Mononuclear cell (primary cell): Measurements from ENCODE around the gene NDUFB4. TPM values are rescaled to one million over a fixed set of nuclear protein-coding genes. Genes with fewer than 3 reads are reported as not detected.
"Not testable (repeated sequence)": the region's sequence is repeated elsewhere in the genome, so short reads cannot be mapped to it uniquely, and the experiment has no call there.

Experiments
- H3K27me3 ChIP-seq: 2 replicates; pipeline ENCODE4 v1.6.0; 2011; ENCODE audit warnings: low read length, control low read depth; ENCODE audit not compliant: insufficient read depth
- H3K4me1 ChIP-seq: 2 replicates; pipeline ENCODE4 v1.5.1; 2011; ENCODE audit warnings: mild to moderate bottlenecking, low read length, control low read depth; ENCODE audit not compliant: insufficient read depth
- H3K4me3 ChIP-seq: 2 replicates; pipeline ENCODE4 v1.5.1; 2011; ENCODE audit warnings: mild to moderate bottlenecking, low read length, moderate library complexity
- H3K9me3 ChIP-seq: 2 replicates; pipeline ENCODE4 v1.5.1; 2011; ENCODE audit warnings: low read depth, mild to moderate bottlenecking, control low read depth, low read length
- total RNA-seq: library from RNA; depleted of rRNA; stranded (reverse); fragments of >200 nt; gene quantifications from one replicate; pipeline ENCODE4 v1.2.3, GENCODE V29; 2012

The NDUFB4 gene
- total RNA-seq, 1 donor: 71.6 TPM

GRCh38 chr3:120604784-120605183, 8.6 kb downstream of the NDUFB4 start:
- H3K4me1 ChIP-seq: no peaks in the 10 kb centered on the region
- H3K4me3 ChIP-seq: no peak overlapping the region
- no peaks in the 10 kb centered on the region for H3K9me3 ChIP-seq
- H3K27me3 ChIP-seq: no peaks in the 10 kb centered on the region

- Histone ChIP-seq H3K27me3 (no peaks in the 10 kb centered on the region), H3K4me3 (no peak overlapping the region), H3K9me3 (no peaks in the 10 kb centered on the region), H3K4me1 (no peaks in the 10 kb centered on the region)
Measured at GRCh38 chr3:120608506-120608905, 12.4 kb downstream of the NDUFB4 start.

- Histone ChIP-seq H3K4me3 (no peak overlapping the region), H3K4me1 (no peaks in the 10 kb centered on the region), H3K27me3 (no peaks in the 10 kb centered on the region), H3K9me3 (no peaks in the 10 kb centered on the region)
Measured at GRCh38 chr3:120614765-120615164, 18.6 kb downstream of the NDUFB4 start.

- H3K4me1 ChIP-seq: no peaks in the 10 kb centered on the region
- no peaks in the 10 kb centered on the region for H3K9me3 ChIP-seq
- no peak overlapping the region for H3K4me3 ChIP-seq
- no peaks in the 10 kb centered on the region for H3K27me3 ChIP-seq
Measured at GRCh38 chr3:120615847-120616609, 19.9 kb downstream of the NDUFB4 start.

- H3K27me3 ChIP-seq, H3K9me3 ChIP-seq, H3K4me3 ChIP-seq, H3K4me1 ChIP-seq: not testable (repeated sequence)
Measured at GRCh38 chr3:120616745-120617144, 20.6 kb downstream of the NDUFB4 start.

GRCh38 chr3:120622457-120622856, 26.3 kb downstream of the NDUFB4 start:
- H3K4me1 ChIP-seq: no peaks in the 10 kb centered on the region
- no peak overlapping the region for H3K4me3 ChIP-seq
- H3K27me3 ChIP-seq: no peaks in the 10 kb centered on the region
- peaks cover 10% of the 10 kb centered on the region for H3K9me3 ChIP-seq

- Histone ChIP-seq H3K9me3 (peaks cover 10% of the 10 kb centered on the region), H3K4me3 (no peak overlapping the region), H3K27me3 (no peaks in the 10 kb centered on the region)
Measured at GRCh38 chr3:120622870-120623726, 27.0 kb downstream of the NDUFB4 start.

GRCh38 chr3:120623727-120624093, 27.6 kb downstream of the NDUFB4 start:
- H3K27me3 ChIP-seq: no peaks in the 10 kb centered on the region
- peaks cover 10% of the 10 kb centered on the region for H3K9me3 ChIP-seq
- H3K4me3 ChIP-seq: no peak overlapping the region
- no peaks in the 10 kb centered on the region for H3K4me1 ChIP-seq

More at GRCh38 chr3:120622870-120623726, 27.0 kb downstream of the NDUFB4 start:
- no peaks in the 10 kb centered on the region for H3K4me1 ChIP-seq

- no peaks in the 10 kb centered on the region for H3K27me3 ChIP-seq
- H3K9me3 ChIP-seq: peaks cover 10% of the 10 kb centered on the region
- no peak overlapping the region for H3K4me3 ChIP-seq
- no peaks in the 10 kb centered on the region for H3K4me1 ChIP-seq
Measured at GRCh38 chr3:120625159-120625586, 29.0 kb downstream of the NDUFB4 start.

GRCh38 chr3:120634539-120634938, 38.4 kb downstream of the NDUFB4 start:
- Histone ChIP-seq H3K4me1 (no peaks in the 10 kb centered on the region), H3K9me3 (no peaks in the 10 kb centered on the region), H3K27me3 (no peaks in the 10 kb centered on the region), H3K4me3 (no peak overlapping the region)

GRCh38 chr3:120636795-120637401, 40.8 kb downstream of the NDUFB4 start:
- Histone ChIP-seq H3K9me3 (no peaks in the 10 kb centered on the region), H3K4me1 (no peaks in the 10 kb centered on the region), H3K27me3 (no peaks in the 10 kb centered on the region), H3K4me3 (no peak overlapping the region)

GRCh38 chr3:120637851-120638559, 41.9 kb downstream of the NDUFB4 start:
- H3K4me1 ChIP-seq: peaks cover 3% of the 10 kb centered on the region
- no peaks in the 10 kb centered on the region for H3K27me3 ChIP-seq

GRCh38 chr3:120638820-120639219, 42.7 kb downstream of the NDUFB4 start:
- not testable (repeated sequence) for H3K4me1 ChIP-seq, H3K27me3 ChIP-seq

More at GRCh38 chr3:120637851-120638559, 41.9 kb downstream of the NDUFB4 start:
- no peaks in the 10 kb centered on the region for H3K9me3 ChIP-seq
- no peak overlapping the region for H3K4me3 ChIP-seq

GRCh38 chr3:120640231-120640630, 44.1 kb downstream of the NDUFB4 start:
- no peaks in the 10 kb centered on the region for H3K9me3 ChIP-seq
- no peak overlapping the region for H3K4me3 ChIP-seq
- H3K27me3 ChIP-seq: no peaks in the 10 kb centered on the region
- peaks cover 3% of the 10 kb centered on the region for H3K4me1 ChIP-seq

More at GRCh38 chr3:120638820-120639219, 42.7 kb downstream of the NDUFB4 start:
- not testable (repeated sequence) for H3K4me3 ChIP-seq, H3K9me3 ChIP-seq
